Ramos (cell line): ENCODE measurements around the gene OR5C1.

Source experiments
- in situ Hi-C: fragments of 300-500 bp; cut with MboI; formaldehyde crosslinking; loops from one replicate; pipeline ENCODE4 v1.14.3; 2022; ENCODE audit warnings: low sequenced_read_pairs; ENCODE audit not compliant: unreplicated experiment

OR5C1 gene

DNA sequence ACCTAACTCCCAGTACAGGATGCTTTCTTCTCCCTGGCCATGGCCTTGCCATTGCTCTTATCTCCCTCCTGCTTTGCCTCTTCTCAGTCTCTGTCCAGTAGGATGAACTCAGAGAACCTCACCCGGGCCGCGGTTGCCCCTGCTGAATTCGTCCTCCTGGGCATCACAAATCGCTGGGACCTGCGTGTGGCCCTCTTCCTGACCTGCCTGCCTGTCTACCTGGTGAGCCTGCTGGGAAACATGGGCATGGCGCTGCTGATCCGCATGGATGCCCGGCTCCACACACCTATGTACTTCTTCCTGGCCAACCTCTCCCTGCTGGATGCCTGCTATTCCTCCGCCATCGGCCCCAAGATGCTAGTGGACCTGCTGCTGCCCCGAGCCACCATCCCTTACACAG is at the start of gene OR5C1:
Gene OR5C1, plus strand, starts transcription at position 103 of the 400 bp plus-strand sequence. Its CDS starts 0 bp downstream, at position 103.
- in situ Hi-C loops: no loop called here

DNA sequence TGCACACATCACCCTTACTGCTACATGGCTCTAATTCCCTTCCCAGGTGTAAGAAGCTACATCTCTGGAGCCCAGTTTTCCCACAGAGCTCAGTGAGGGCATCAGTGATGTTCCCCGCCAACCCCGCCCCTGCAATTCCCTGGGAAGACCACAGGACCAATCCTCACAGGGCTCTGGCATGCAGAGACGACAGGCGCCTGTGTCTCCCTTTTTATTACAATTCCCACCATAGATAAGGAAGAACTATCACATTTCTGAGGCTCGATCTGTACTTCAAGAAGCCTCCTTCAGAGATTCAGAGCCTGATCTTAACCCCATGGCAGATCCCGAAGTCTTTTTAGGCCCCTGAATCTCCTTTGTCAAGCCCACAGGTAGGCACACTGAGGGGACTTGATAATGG is 46.7 kb upstream of the OR5C1 start, which contains the start of gene OR1L6:
Gene OR1L6, plus strand, starts transcription at position 301 of the 400 bp plus-strand sequence. CDS start 7,545 bp downstream, outside the sequence.
- in situ Hi-C loops: no loop called here

- in situ Hi-C loops: no loop called here
Measured at GRCh38 chr9:122754825-122755224, 33.9 kb upstream of the OR5C1 start.

DNA sequence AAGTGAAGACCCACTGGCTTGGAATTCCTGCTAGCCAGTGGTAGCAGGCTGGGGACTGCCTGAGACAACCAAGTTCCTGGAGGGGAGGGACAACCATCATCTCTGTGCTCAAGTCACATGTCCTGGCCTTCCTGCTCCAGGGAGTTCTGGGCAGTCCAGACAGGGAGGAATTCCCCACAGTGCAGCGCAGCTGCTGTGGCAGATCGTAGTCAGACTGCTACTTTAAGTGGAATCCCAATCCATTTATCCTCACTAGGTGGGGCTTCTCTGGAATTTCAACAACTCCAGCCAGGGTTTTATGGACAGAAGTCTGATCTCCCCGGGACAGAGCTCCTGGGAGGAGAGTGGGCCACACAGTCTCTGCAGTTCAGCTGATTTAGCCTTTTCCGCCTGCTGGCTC is 20.9 kb upstream of the OR5C1 start:
- in situ Hi-C loops: no loop called here

- in situ Hi-C loops: no loop called here
Measured at GRCh38 chr9:122777052-122777451, 11.7 kb upstream of the OR5C1 start.

DNA sequence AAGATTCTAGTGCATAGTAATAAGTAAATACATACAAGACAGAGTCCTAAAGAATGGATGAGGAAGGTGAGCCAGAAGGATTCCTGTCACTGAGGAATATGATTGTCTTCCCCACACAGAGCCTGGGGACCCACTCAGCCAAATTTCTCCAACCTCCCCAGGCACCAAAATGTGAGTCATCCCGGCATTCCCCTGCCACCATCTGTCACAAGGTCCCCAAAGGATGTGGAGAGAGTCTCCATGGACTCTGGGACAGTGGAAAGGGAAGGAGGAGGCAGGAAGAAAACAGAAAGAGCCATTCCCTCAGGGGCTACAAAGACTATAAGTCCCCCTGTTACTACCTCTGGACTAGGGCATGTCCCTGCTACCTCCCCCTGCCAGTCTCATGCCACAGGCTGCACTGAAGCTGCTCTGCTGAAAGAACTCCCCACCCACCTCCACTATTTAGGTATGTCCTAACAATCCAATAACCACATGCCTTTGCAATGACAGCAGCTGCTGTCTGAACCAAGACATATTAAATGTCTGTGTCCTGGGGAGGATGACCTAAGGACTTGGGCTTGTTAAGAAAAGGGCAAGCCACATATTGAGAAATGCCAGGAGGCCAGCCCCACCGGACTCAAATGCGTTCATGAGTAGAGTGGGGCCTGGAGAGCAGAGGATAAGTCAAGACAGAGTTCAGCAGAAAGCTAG is 10.7 kb upstream of the OR5C1 start:
- in situ Hi-C loops: no loop called here

- in situ Hi-C loops: no loop called here
Measured at GRCh38 chr9:122779181-122779580, 9.6 kb upstream of the OR5C1 start.

- in situ Hi-C loops: no loop called here
Measured at GRCh38 chr9:122780026-122780425, 8.7 kb upstream of the OR5C1 start.

DNA sequence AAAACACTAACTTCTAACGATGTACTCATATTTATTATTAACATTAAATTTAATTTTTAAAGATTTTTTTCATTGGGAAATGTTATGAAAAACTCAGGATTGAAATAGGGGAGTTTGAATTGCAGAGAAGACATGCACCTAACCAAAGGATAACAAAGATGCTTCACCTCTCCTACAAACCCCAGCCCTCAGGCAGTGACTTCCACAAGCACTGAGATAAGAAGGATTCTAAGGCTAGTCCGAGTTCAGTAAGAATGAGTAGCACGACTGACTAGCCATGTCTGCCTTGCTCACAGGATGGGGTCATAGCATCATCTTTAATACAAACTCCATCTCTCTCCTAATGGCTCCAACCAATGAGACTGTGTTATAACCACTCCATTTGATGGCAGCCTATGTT is 7.1 kb upstream of the OR5C1 start:
- in situ Hi-C loops: no loop called here

- in situ Hi-C loops: no loop called here
Measured at GRCh38 chr9:122785269-122785668, 3.5 kb upstream of the OR5C1 start.

DNA sequence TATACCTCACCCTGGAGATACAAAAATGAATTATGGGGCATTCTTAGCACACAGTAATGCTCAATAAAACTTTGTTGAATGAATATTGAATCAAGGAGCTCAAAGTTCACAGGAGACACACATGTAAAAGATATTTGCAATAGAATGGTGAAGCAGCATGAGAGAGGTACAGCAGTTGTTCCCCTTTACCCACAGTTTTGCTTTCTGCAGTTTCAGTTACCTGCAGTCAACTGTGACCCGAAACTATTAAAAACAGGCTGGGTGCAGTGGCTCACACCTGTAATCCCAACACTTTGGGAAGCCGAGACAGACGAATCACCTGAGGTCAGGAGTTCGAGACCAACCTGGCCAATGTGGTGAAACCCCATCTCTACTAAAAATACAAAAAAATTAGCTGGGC is 2.4 kb upstream of the OR5C1 start:
- in situ Hi-C loops: no loop called here

GRCh38 chr9:122789256-122790046 is 718 bp downstream of the OR5C1 start:
- in situ Hi-C loops: no loop called here

- in situ Hi-C loops: no loop called here
Measured at GRCh38 chr9:122791872-122792669, 3.3 kb downstream of the OR5C1 start.

GRCh38 chr9:122797316-122798063 is 8.8 kb downstream of the OR5C1 start:
- in situ Hi-C loops: no loop called here

DNA sequence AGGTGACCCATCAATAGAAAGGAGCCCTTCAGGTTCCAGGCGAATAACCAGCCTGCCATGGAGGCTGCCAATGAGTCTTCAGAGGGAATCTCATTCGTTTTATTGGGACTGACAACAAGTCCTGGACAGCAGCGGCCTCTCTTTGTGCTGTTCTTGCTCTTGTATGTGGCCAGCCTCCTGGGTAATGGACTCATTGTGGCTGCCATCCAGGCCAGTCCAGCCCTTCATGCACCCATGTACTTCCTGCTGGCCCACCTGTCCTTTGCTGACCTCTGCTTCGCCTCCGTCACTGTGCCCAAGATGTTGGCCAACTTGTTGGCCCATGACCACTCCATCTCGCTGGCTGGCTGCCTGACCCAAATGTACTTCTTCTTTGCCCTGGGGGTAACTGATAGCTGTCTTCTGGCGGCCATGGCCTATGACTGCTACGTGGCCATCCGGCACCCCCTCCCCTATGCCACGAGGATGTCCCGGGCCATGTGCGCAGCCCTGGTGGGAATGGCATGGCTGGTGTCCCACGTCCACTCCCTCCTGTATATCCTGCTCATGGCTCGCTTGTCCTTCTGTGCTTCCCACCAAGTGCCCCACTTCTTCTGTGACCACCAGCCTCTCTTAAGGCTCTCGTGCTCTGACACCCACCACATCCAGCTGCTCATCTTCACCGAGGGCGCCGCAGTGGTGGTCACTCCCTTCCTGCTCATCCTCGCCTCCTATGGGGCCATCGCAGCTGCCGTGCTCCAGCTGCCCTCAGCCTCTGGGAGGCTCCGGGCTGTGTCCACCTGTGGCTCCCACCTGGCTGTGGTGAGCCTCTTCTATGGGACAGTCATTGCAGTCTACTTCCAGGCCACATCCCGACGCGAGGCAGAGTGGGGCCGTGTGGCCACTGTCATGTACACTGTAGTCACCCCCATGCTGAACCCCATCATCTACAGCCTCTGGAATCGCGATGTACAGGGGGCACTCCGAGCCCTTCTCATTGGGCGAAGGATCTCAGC is 11.6 kb downstream of the OR5C1 start, which contains the start of gene OR1K1:
Gene OR1K1, plus strand, starts transcription at position 58 of the 995 bp plus-strand sequence. Its CDS starts 0 bp downstream, at position 58.
- in situ Hi-C loops: loop anchor here (25.0 kb wide), 2 partner anchors 562 to 688 kb away; partner anchors contain the start of gene CRB2

DNA sequence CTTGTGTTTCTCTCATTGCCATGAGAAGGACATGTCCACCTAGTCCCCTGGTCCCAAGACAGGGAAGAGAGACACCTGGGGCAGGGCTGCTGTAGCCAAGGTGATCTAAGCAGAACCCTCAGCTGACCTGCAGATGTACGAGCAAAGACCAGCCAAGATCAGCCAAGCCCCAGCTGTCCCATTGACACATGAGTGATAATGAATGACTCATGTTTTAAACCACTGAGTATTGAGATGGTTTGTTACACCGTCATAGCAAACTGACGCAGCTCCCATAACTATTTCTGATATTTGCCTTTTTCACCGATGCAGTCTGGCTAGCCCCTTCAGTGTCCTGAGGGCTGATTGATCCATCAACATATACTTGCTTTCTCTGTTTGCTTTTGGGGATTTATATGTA is 17.9 kb downstream of the OR5C1 start:
- in situ Hi-C loops: loop anchor here (25.0 kb wide), 2 partner anchors 556 to 694 kb away; partner anchors contain the start of gene CRB2

- in situ Hi-C loops: loop anchor here (25.0 kb wide), 2 partner anchors 555 to 695 kb away; partner anchors contain the start of gene CRB2
Measured at GRCh38 chr9:122807271-122807900, 18.7 kb downstream of the OR5C1 start.

DNA sequence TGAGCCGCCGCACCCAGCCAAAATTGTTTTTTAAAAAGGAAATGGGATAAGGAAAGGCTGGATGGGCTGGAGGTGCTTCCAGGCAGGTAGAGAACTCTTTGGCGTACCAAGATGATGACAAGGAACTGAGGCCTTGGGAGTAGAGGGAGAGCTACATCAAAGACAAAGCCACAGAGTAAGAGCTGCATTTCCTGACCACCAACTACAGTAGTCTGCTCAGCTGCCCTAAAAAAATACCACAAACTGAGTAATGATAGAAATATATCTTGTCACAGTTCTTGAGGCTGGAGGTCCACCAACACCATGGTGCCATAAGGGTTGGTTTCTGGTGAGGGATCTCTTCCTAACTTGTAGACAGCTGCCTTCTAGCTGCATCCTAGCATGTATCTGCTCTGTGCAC is 19.4 kb downstream of the OR5C1 start:
- in situ Hi-C loops: loop anchor here (25.0 kb wide), 2 partner anchors 554 to 696 kb away; partner anchors contain the start of gene CRB2
